ENCODE measurements around the gene TLCD1. TPM values are rescaled to one million over a fixed set of nuclear protein-coding genes. Genes with fewer than 3 reads are reported as not detected.

TLCD1 gene
- total and polyA plus RNA-seq, 10 of the 15 experiments (the other 5 are each of a cell fraction or from before 2014, with no cell fraction given) = 2.9 to 19.8 (median 7.7) TPM

GRCh38 chr17:28759256-28759865, 33.3 kb upstream of the TLCD1 start:
- H3K36me3 ChIP-seq (ENCODE audit: control insufficient read depth in 2 of 2, insufficient read depth in 2 of 2, low read length in 1 of 2) = peaks cover 8 to 26% of the 10 kb centered on the region in 2 experiments
- CTCF ChIA-PET = interaction anchor here (7.3 kb wide), 1 partner anchor 33 kb away, joined by 147 read pairs; the partner anchor contains the start of genes NEK8 and TLCD1

More at GRCh38 chr17:28759256-28759865, 33.3 kb upstream of the TLCD1 start:
- Histone ChIP-seq H3K9ac (ENCODE audit: control insufficient read depth, insufficient read depth, low read length) (no peak overlapping the region), H3K27me3 (replicated peaks in 1 of 2; ENCODE audit: control insufficient read depth in 2 of 2, insufficient read depth in 2 of 2, low read length in 1 of 2) (no peaks in the 10 kb centered on the region), H3K27ac (ENCODE audit: control insufficient read depth, insufficient read depth) (no peak overlapping the region), H4K20me1 (ENCODE audit: control insufficient read depth, insufficient read depth) (no peaks in the 10 kb centered on the region; the same call in 1 of the 2 replicates), H2AFZ (ENCODE audit: control insufficient read depth, low read depth, low read length) (no peak overlapping the region), H3K4me3 (no peak overlapping the region), H3K9me3 (replicated peaks; ENCODE audit: control insufficient read depth, insufficient read depth, low read length) (no peaks in the 10 kb centered on the region), H3K79me2 (ENCODE audit: control insufficient read depth, insufficient read depth, low read length) (no peaks in the 10 kb centered on the region), H3K4me1 (ENCODE audit: control insufficient read depth, insufficient read depth, low read length) (peaks cover 15% of the 10 kb centered on the region), H3K4me2 (ENCODE audit: control insufficient read depth, insufficient read depth) (no peak overlapping the region)
- DNase-seq (ENCODE audit: low read depth, low spot score) = no peak
- ChIA-PET POLR2A (interaction anchor here (0.6 kb wide), 1 partner anchor 33 kb away, joined by 3 read pairs; no protein-coding TSS in a partner anchor), RAD21 (ENCODE audit: unreplicated experiment) (interaction anchor here (0.6 kb wide), 1 partner anchor 559 kb away, joined by 4 read pairs; no protein-coding TSS in a partner anchor), SMC1A (ENCODE audit: uncharacterized antibody, unreplicated experiment) (interaction anchor here (1.1 kb wide), 1 partner anchor 32 kb away, joined by 3 read pairs; no protein-coding TSS in a partner anchor)
- in situ Hi-C loops (cut with MboI) = no loop called here
- intact Hi-C loops (cut with micrococcal nuclease; ENCODE audit: unreplicated experiment) = no loop called here
- no TSS peak for BruUV-seq (replicated peaks)
- no peak for ATAC-seq
- no peak for FAIRE-seq
- no peak for TF ChIP-seq EP300 (IDR thresholded peaks at IDR 0.05; ENCODE audit: borderline replicate concordance in 1 of 2, control insufficient read depth in 1 of 2, low read depth in 2 of 2, low read length in 2 of 2)
- no peak for TF ChIP-seq IRF4 (IDR thresholded peaks at IDR 0.05; ENCODE audit: low read depth, low read length)
- no peak for TF ChIP-seq IKZF1 (conservative IDR thresholded peaks at IDR 0.05)
- TF ChIP-seq ESRRA (IDR thresholded peaks at IDR 0.05; ENCODE audit: low read length) = no peak
- TF ChIP-seq FOS (IDR thresholded peaks at IDR 0.05; ENCODE audit: borderline replicate concordance, extremely low read depth, insufficient read length) = no peak
- TF ChIP-seq SUZ12 (IDR thresholded peaks at IDR 0.05; ENCODE audit: unreplicated experiment) = no peak
- no peak for TF ChIP-seq SMC3 (IDR thresholded peaks at IDR 0.05; ENCODE audit: borderline replicate concordance, low read length)
- no peak for TF ChIP-seq ZNF274 (IDR thresholded peaks at IDR 0.05; ENCODE audit: insufficient read depth, insufficient read length)
- TF ChIP-seq GABPA (IDR thresholded peaks at IDR 0.05; ENCODE audit: low read depth) = no peak
- no peak for TF ChIP-seq SIX5 (IDR thresholded peaks at IDR 0.05; ENCODE audit: low read depth, low read length, severe bottlenecking)
- TF ChIP-seq TAF1 (IDR thresholded peaks at IDR 0.05; ENCODE audit: borderline replicate concordance, low read depth, low read length) = no peak
- TF ChIP-seq SMAD5 (IDR thresholded peaks at IDR 0.05; ENCODE audit: low read depth) = no peak
- TF ChIP-seq NRF1 (conservative IDR thresholded peaks at IDR 0.05; ENCODE audit: low read depth, low read length) = no peak
- TF ChIP-seq WRNIP1 (IDR thresholded peaks at IDR 0.05; ENCODE audit: borderline replicate concordance, low read depth, low read length) = no peak
- 97% methylated on average over 18 of the region's 18 CpGs for WGBS (ENCODE audit: insufficient coverage, insufficient replicate concordance, low lambda C conversion rate, missing lambda C conversion rate)

All from GM12878 (cell line).